HepG2 (cell line): ENCODE data around the gene PLOD3. TPM values are rescaled to one million over a fixed set of nuclear protein-coding genes. Genes with fewer than 3 reads are reported as not detected.

ENCODE experiments used
- ARNT ChIP-seq: fragments of 450-650 bp; IDR thresholded peaks from 2 replicates; pipeline ENCODE4 v1.6.1; 2017
- DMAP1 ChIP-seq: IDR thresholded peaks from 2 replicates; pipeline ENCODE4 v1.6.1; 2016
- ESRRA ChIP-seq: sonication (generic); formaldehyde crosslinking; IDR thresholded peaks from 2 replicates; pipeline ENCODE4 v1.5.1; 2020; ENCODE audit warnings: mild to moderate bottlenecking, low read depth, missing genetic modification reagents
- FOXP4 ChIP-seq: sonication (generic); formaldehyde crosslinking; IDR thresholded peaks from 2 replicates; pipeline ENCODE4 v1.4.0; 2020; ENCODE audit warnings: missing genetic modification reagents
- GATA4 ChIP-seq: sonication (generic); IDR thresholded peaks from 2 replicates; pipeline ENCODE4 v1.6.1; 2016; ENCODE audit warnings: antibody characterized with exemption, low read depth, borderline replicate concordance
- MXI1 ChIP-seq: IDR thresholded peaks from 3 replicates; pipeline ENCODE4 v1.6.1; 2012; ENCODE audit warnings: low read depth, low read length, inconsistent platforms, borderline replicate concordance
- NFE2 ChIP-seq: sonication (generic); formaldehyde crosslinking; IDR thresholded peaks from 2 replicates; pipeline ENCODE4 v1.4.0; 2020; ENCODE audit warnings: missing genetic modification reagents
- RFXAP ChIP-seq: sonication (generic); formaldehyde crosslinking; IDR thresholded peaks from 2 replicates; pipeline ENCODE4 v1.4.0; 2020; ENCODE audit warnings: missing genetic modification reagents, borderline replicate concordance
- SMC3 ChIP-seq: IDR thresholded peaks from 2 replicates; pipeline ENCODE4 v1.6.1; 2011; ENCODE audit warnings: low read length, improper control_type of control experiment
- XRCC5 ChIP-seq: fragments of 200-400 bp; formaldehyde crosslinking; optimal IDR thresholded peaks from 2 replicates; pipeline ENCODE3; 2017; ENCODE audit warnings: mild to moderate bottlenecking, low read length
- ZNF143 ChIP-seq: sonication (generic); formaldehyde crosslinking; IDR thresholded peaks from 2 replicates; pipeline ENCODE4 v1.4.0; 2020; ENCODE audit warnings: missing genetic modification reagents
- ZNF18 ChIP-seq: sonication (generic); formaldehyde crosslinking; IDR thresholded peaks from 2 replicates; pipeline ENCODE4 v1.8.0; 2022; ENCODE audit warnings: mild to moderate bottlenecking, missing genetic modification reagents; ENCODE audit not compliant: insufficient replicate concordance
- polyA plus RNA-seq, 8 experiments: library from polyadenylated mRNA; depleted of rRNA in 3 of 8; stranded (reverse) in 7 of 8; unstranded in 1 of 8; fragments of >200 nt; fragmentation: Illumina TruSeq in 4 of 8; extraction: Trizol in 4 of 8; gene quantifications; 2 replicates each; pipeline versions ENCODE4 v1.2.1 to v1.2.3, GENCODE V29; 2011 to 2016; ENCODE audit warnings: low read depth in 4 of 8, missing spikeins in 1 of 8, mixed read lengths in 1 of 8; ENCODE audit not compliant: insufficient read depth in 1 of 8
- total RNA-seq, 5 experiments: library from RNA; depleted of rRNA; stranded (reverse); fragments of >200 nt; fragmentation: Illumina TruSeq; extraction: Trizol; gene quantifications; 2 replicates each; pipeline ENCODE4 v1.2.3, GENCODE V29; 2016; ENCODE audit warnings: low read depth in 1 of 5
- TF ChIP-seq, protein P1 (sequence below): sonication (generic); formaldehyde crosslinking; IDR thresholded peaks from 2 replicates; pipeline ENCODE4 v1.4.0; 2020; ENCODE audit warnings: missing genetic modification reagents
- TF ChIP-seq, protein P2 (sequence below): sonication (generic); formaldehyde crosslinking; IDR thresholded peaks from 2 replicates; pipeline ENCODE4 v1.5.1; 2020; ENCODE audit warnings: mild to moderate bottlenecking, missing genetic modification reagents, moderate library complexity
- TF ChIP-seq, protein P3 (sequence below): sonication (generic); formaldehyde crosslinking; IDR thresholded peaks from 2 replicates; pipeline ENCODE4 v1.5.1; 2020; ENCODE audit warnings: missing genetic modification reagents, mild to moderate bottlenecking, borderline replicate concordance
- TF ChIP-seq, protein P4 (sequence below): sonication (generic); formaldehyde crosslinking; IDR thresholded peaks from 2 replicates; pipeline ENCODE4 v1.4.0; 2020; ENCODE audit warnings: missing genetic modification reagents

The PLOD3 gene
- total and polyA plus RNA-seq, 2 of the 13 experiments (the other 11 are each of a cell fraction or from before 2014, with no cell fraction given): 65.8 to 67.4 TPM

DNA sequence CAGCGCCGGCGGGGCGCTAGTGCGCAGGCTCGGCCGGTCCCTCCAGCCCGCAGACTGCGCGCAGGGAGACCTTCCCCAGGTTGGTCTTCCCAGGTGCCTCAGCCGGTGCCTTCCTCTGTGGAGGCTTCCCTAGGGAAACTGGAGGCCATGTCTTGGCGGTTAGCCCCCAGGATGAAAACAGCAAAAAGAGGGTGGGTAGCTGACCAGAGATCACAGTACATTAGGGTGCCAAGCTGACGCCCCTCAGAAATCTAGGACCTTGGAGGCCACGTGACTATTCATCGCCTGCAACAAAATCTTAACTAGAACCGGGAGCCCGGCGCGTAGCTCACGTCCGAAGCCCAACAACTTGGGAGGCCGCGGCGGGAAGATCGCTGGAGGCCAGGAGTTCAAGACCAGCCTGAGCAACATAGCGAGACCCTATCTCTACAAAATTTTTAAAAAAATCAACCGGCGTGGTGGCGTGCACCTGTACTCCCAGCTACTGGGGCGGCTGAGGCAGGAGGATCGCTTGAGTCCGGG, 27.8 kb upstream of the PLOD3 start (continued):
- TF ChIP-seq ZNF18 (no peak), NFE2 (CRISPR knock-in tag) (0 out of 2 replicates have a peak, but pooled peaks have one; percentile 7), DMAP1 (no peak), ARNT (no peak), ESRRA (CRISPR knock-in tag) (0 out of 2 replicates have a peak, but pooled peaks have one; percentile 1), FOXP4 (CRISPR knock-in tag) (no peak), SMC3 (no peak), MXI1 (no peak), ZNF143 (CRISPR knock-in tag) (no peak), GATA4 (0 out of 2 replicates have a peak, but pooled peaks have one; percentile 53), XRCC5 (peak; percentile 4), RFXAP (CRISPR knock-in tag) (0 out of 2 replicates have a peak, but pooled peaks have one; percentile 48)
- TF ChIP-seq, protein P1, sequence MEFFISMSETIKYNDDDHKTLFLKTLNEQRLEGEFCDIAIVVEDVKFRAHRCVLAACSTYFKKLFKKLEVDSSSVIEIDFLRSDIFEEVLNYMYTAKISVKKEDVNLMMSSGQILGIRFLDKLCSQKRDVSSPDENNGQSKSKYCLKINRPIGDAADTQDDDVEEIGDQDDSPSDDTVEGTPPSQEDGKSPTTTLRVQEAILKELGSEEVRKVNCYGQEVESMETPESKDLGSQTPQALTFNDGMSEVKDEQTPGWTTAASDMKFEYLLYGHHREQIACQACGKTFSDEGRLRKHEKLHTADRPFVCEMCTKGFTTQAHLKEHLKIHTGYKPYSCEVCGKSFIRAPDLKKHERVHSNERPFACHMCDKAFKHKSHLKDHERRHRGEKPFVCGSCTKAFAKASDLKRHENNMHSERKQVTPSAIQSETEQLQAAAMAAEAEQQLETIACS (CRISPR knock-in tag): 0 out of 2 replicates have a peak, but pooled peaks have one; percentile 13
- TF ChIP-seq, protein P2, sequence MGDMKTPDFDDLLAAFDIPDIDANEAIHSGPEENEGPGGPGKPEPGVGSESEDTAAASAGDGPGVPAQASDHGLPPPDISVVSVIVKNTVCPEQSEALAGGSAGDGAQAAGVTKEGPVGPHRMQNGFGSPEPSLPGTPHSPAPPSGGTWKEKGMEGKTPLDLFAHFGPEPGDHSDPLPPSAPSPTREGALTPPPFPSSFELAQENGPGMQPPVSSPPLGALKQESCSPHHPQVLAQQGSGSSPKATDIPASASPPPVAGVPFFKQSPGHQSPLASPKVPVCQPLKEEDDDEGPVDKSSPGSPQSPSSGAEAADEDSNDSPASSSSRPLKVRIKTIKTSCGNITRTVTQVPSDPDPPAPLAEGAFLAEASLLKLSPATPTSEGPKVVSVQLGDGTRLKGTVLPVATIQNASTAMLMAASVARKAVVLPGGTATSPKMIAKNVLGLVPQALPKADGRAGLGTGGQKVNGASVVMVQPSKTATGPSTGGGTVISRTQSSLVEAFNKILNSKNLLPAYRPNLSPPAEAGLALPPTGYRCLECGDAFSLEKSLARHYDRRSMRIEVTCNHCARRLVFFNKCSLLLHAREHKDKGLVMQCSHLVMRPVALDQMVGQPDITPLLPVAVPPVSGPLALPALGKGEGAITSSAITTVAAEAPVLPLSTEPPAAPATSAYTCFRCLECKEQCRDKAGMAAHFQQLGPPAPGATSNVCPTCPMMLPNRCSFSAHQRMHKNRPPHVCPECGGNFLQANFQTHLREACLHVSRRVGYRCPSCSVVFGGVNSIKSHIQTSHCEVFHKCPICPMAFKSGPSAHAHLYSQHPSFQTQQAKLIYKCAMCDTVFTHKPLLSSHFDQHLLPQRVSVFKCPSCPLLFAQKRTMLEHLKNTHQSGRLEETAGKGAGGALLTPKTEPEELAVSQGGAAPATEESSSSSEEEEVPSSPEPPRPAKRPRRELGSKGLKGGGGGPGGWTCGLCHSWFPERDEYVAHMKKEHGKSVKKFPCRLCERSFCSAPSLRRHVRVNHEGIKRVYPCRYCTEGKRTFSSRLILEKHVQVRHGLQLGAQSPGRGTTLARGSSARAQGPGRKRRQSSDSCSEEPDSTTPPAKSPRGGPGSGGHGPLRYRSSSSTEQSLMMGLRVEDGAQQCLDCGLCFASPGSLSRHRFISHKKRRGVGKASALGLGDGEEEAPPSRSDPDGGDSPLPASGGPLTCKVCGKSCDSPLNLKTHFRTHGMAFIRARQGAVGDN (CRISPR knock-in tag): 0 out of 2 replicates have a peak, but pooled peaks have one; percentile 10
- TF ChIP-seq, protein P3, sequence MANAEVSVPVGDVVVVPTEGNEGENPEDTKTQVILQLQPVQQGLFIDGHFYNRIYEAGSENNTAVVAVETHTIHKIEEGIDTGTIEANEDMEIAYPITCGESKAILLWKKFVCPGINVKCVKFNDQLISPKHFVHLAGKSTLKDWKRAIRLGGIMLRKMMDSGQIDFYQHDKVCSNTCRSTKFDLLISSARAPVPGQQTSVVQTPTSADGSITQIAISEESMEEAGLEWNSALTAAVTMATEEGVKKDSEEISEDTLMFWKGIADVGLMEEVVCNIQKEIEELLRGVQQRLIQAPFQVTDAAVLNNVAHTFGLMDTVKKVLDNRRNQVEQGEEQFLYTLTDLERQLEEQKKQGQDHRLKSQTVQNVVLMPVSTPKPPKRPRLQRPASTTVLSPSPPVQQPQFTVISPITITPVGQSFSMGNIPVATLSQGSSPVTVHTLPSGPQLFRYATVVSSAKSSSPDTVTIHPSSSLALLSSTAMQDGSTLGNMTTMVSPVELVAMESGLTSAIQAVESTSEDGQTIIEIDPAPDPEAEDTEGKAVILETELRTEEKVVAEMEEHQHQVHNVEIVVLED (CRISPR knock-in tag): peak; percentile 51; the same call in 1 of the 2 replicates
- TF ChIP-seq, protein P4, sequence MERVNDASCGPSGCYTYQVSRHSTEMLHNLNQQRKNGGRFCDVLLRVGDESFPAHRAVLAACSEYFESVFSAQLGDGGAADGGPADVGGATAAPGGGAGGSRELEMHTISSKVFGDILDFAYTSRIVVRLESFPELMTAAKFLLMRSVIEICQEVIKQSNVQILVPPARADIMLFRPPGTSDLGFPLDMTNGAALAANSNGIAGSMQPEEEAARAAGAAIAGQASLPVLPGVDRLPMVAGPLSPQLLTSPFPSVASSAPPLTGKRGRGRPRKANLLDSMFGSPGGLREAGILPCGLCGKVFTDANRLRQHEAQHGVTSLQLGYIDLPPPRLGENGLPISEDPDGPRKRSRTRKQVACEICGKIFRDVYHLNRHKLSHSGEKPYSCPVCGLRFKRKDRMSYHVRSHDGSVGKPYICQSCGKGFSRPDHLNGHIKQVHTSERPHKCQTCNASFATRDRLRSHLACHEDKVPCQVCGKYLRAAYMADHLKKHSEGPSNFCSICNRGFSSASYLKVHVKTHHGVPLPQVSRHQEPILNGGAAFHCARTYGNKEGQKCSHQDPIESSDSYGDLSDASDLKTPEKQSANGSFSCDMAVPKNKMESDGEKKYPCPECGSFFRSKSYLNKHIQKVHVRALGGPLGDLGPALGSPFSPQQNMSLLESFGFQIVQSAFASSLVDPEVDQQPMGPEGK (CRISPR knock-in tag): no peak
